Measurements from ENCODE around the gene WRAP73. TPM values are rescaled to one million over a fixed set of nuclear protein-coding genes. Genes with fewer than 3 reads are reported as not detected.

WRAP73 gene
- total RNA-seq, 1 experiment from 2014 or later = 41.2 TPM

- no peak for TF ChIP-seq CTCF (conservative IDR thresholded peaks at IDR 0.05; ENCODE audit: low read depth, low read length)
- TF ChIP-seq EZH2 (IDR thresholded peaks at IDR 0.05; ENCODE audit: borderline replicate concordance, low read depth, low read length, poor library complexity, severe bottlenecking) = no peak
- CTCF ChIA-PET = no interaction called here
- Histone ChIP-seq H3K36me3 (ENCODE audit: insufficient read depth, low read length, poor library complexity, severe bottlenecking) (no peaks in the 10 kb centered on the region), H3K27me3 (replicated peaks; ENCODE audit: insufficient read depth, low read depth, low read length, poor library complexity) (no peaks in the 10 kb centered on the region), H3K9me3 (ENCODE audit: low read depth, low read length, poor library complexity, severe bottlenecking) (no peaks in the 10 kb centered on the region), H3K4me3 (ENCODE audit: low read depth, low read length, poor library complexity, severe bottlenecking) (peak overlapping the region; percentile 65), H3K4me1 (ENCODE audit: insufficient read depth, low read length, poor library complexity, severe bottlenecking) (peaks cover 8% of the 10 kb centered on the region), H3K27ac (ENCODE audit: low read depth, low read length, poor library complexity, severe bottlenecking) (peak overlapping the region; percentile 49)
- POLR2A ChIA-PET (ENCODE audit: low non-redundant PET) = no interaction called here
- intact Hi-C loops (cut with micrococcal nuclease; ENCODE audit: unreplicated experiment) = no loop called here
- peak; percentile 67 for DNase-seq (ENCODE audit: low spot score)
- BruUV-seq (replicated peaks) = no TSS peak
Observed at GRCh38 chr1:3610527-3611169, 39.3 kb downstream of the WRAP73 start.

- Histone ChIP-seq H3K9me3 (ENCODE audit: low read depth, low read length, poor library complexity, severe bottlenecking) (no peaks in the 10 kb centered on the region), H3K36me3 (ENCODE audit: insufficient read depth, low read length, poor library complexity, severe bottlenecking) (no peaks in the 10 kb centered on the region), H3K4me3 (ENCODE audit: low read depth, low read length, poor library complexity, severe bottlenecking) (peak overlapping the region; percentile 65), H3K27me3 (replicated peaks; ENCODE audit: insufficient read depth, low read depth, low read length, poor library complexity) (no peaks in the 10 kb centered on the region), H3K4me1 (ENCODE audit: insufficient read depth, low read length, poor library complexity, severe bottlenecking) (peaks cover 8% of the 10 kb centered on the region), H3K27ac (ENCODE audit: low read depth, low read length, poor library complexity, severe bottlenecking) (no peak overlapping the region)
- TF ChIP-seq CTCF (conservative IDR thresholded peaks at IDR 0.05; ENCODE audit: low read depth, low read length) = no peak
- TF ChIP-seq EZH2 (IDR thresholded peaks at IDR 0.05; ENCODE audit: borderline replicate concordance, low read depth, low read length, poor library complexity, severe bottlenecking) = no peak
- BruUV-seq (replicated peaks) = no TSS peak
- CTCF ChIA-PET = no interaction called here
- DNase-seq (ENCODE audit: low spot score) = no peak
- POLR2A ChIA-PET (ENCODE audit: low non-redundant PET) = no interaction called here
- intact Hi-C loops (cut with micrococcal nuclease; ENCODE audit: unreplicated experiment) = no loop called here
Observed at GRCh38 chr1:3609769-3610526, 40.0 kb downstream of the WRAP73 start.

GRCh38 chr1:3609016-3609768 is 40.7 kb downstream of the WRAP73 start:
- TF ChIP-seq EZH2 (IDR thresholded peaks at IDR 0.05; ENCODE audit: borderline replicate concordance, low read depth, low read length, poor library complexity, severe bottlenecking) = no peak
- TF ChIP-seq CTCF (conservative IDR thresholded peaks at IDR 0.05; ENCODE audit: low read depth, low read length) = no peak
- Histone ChIP-seq H3K27ac (ENCODE audit: low read depth, low read length, poor library complexity, severe bottlenecking) (no peak overlapping the region), H3K9me3 (ENCODE audit: low read depth, low read length, poor library complexity, severe bottlenecking) (no peaks in the 10 kb centered on the region), H3K36me3 (ENCODE audit: insufficient read depth, low read length, poor library complexity, severe bottlenecking) (no peaks in the 10 kb centered on the region), H3K27me3 (replicated peaks; ENCODE audit: insufficient read depth, low read depth, low read length, poor library complexity) (no peaks in the 10 kb centered on the region), H3K4me1 (ENCODE audit: insufficient read depth, low read length, poor library complexity, severe bottlenecking) (peaks cover 8% of the 10 kb centered on the region), H3K4me3 (ENCODE audit: low read depth, low read length, poor library complexity, severe bottlenecking) (no peak overlapping the region)
- intact Hi-C loops (cut with micrococcal nuclease; ENCODE audit: unreplicated experiment) = no loop called here
- no peak for DNase-seq (ENCODE audit: low spot score)
- CTCF ChIA-PET = no interaction called here
- POLR2A ChIA-PET (ENCODE audit: low non-redundant PET) = no interaction called here
- no TSS peak for BruUV-seq (replicated peaks)
